HCT116 (cell line): ENCODE results near the gene INIP. TPM values are rescaled to one million over a fixed set of nuclear protein-coding genes. Genes with fewer than 3 reads are reported as not detected.

Source experiments
- ATAC-seq: fragments of 200-7000 bp; cut with Tn5 transposase; 2 replicates; pipeline ENCODE4 v1.9.1; 2020; ENCODE audit warnings: mild to moderate bottlenecking, moderate library complexity
- BruUV-seq: library from RNA; stranded (reverse); fragments of 400-500 nt; replicated peaks from 2 replicates; lab custom pipeline; 2021; lab: Mats Ljungman, UMichigan
- CTCF ChIA-PET: fragments of 300-600 bp; sonication (Branson Sonifier 250); formaldehyde crosslinking; loops from one replicate; lab custom pipeline; 2021; ENCODE audit warnings: antibody characterized with exemption; lab: Charles Lee
- POLR2A ChIA-PET: fragments of 300-600, 350-600 bp; sonication (Branson Sonifier 250); formaldehyde crosslinking; loops from one replicate; lab custom pipeline; 2021; ENCODE audit warnings: antibody characterized with exemption; lab: Charles Lee
- RAD21 ChIA-PET, 2 experiments: fragments of 300-600 bp; sonication (Branson Sonifier 250); formaldehyde crosslinking; loops; one replicate each; lab custom pipeline; 2023; ENCODE audit warnings: low total read pairs in 2 of 2; ENCODE audit not compliant: uncharacterized antibody in 2 of 2, unreplicated experiment in 2 of 2, low non-redundant PET in 1 of 2; lab: Charles Lee
- DNase-seq: peaks from one replicate; pipeline ENCODE4 v3.0.0-alpha.2; 2010; ENCODE audit warnings: low read depth, low spot score
- H2AFZ ChIP-seq: fragments of 200-600 bp; shearing (Covaris generic), sonication (generic); 2 replicates; pipeline ENCODE4 v1.6.1; 2017; ENCODE audit warnings: low read depth, mixed run types, mixed read lengths, antibody characterized with exemption, low read length; ENCODE audit not compliant: poor library complexity, severe bottlenecking
- H3K27ac ChIP-seq: 2 replicates; pipeline ENCODE4 v1.5.1; 2012; ENCODE audit warnings: low read depth, low read length
- H3K27me3 ChIP-seq: fragments of 200-600 bp; sonication (generic); 2 replicates; pipeline ENCODE4 v1.6.1; 2016; ENCODE audit warnings: mixed run types, low read length, mixed read lengths; ENCODE audit not compliant: insufficient read depth
- H3K36me3 ChIP-seq, 2 experiments: fragments of 200-500 bp in 1 of 2; fragments of 200-600 bp in 1 of 2; sonication (Bioruptor generic) in 1 of 2; sonication (generic) in 1 of 2; 2 replicates each; pipeline versions ENCODE4 v1.5.1 to v1.6.1; 2014 to 2016; ENCODE audit warnings: low read length in 2 of 2, inconsistent platforms in 1 of 2, mixed read lengths in 1 of 2, mixed run types in 1 of 2; ENCODE audit not compliant: insufficient read depth in 2 of 2, control insufficient read depth in 1 of 2
- H3K4me1 ChIP-seq, 2 experiments: fragments of 200-600 bp in 1 of 2; sonication (generic) in 1 of 2; 2 replicates each; pipeline versions ENCODE4 v1.5.1 to v1.6.1; 2012 to 2017; ENCODE audit warnings: low read length in 2 of 2, inconsistent platforms in 1 of 2, mild to moderate bottlenecking in 1 of 2, mixed read lengths in 1 of 2, mixed run types in 1 of 2, moderate library complexity in 1 of 2; ENCODE audit not compliant: insufficient read depth in 2 of 2, control insufficient read depth in 1 of 2
- H3K4me2 ChIP-seq: fragments of 200-600 bp; sonication (generic); 2 replicates; pipeline ENCODE4 v1.6.1; 2017; ENCODE audit warnings: mixed run types, low read length, mixed read lengths
- H3K4me3 ChIP-seq, 2 experiments: fragments of 200-600 bp in 1 of 2; sonication (generic) in 1 of 2; replicated peaks in 1 of 2; 2 replicates each; pipeline ENCODE4 v1.5.1; 2011 to 2016; ENCODE audit warnings: low read length in 2 of 2, control low read depth in 1 of 2, low read depth in 1 of 2, mild to moderate bottlenecking in 1 of 2, mixed read lengths in 1 of 2, mixed run types in 1 of 2
- H3K79me2 ChIP-seq: fragments of 200-600 bp; sonication (generic); 2 replicates; pipeline ENCODE4 v1.6.1; 2017; ENCODE audit warnings: mild to moderate bottlenecking, mixed run types, low read length, moderate library complexity, mixed read lengths; ENCODE audit not compliant: insufficient read depth
- H3K9ac ChIP-seq: fragments of 200-600 bp; sonication (generic); 2 replicates; pipeline ENCODE4 v1.6.1; 2016; ENCODE audit warnings: low read length, mixed read lengths
- H3K9me2 ChIP-seq: fragments of 200-600 bp; sonication (generic), shearing (Covaris generic); 2 replicates; pipeline ENCODE4 v1.6.1; 2017; ENCODE audit warnings: mixed run types, mild to moderate bottlenecking, moderate library complexity; ENCODE audit not compliant: insufficient read depth
- H3K9me3 ChIP-seq, 2 experiments: fragments of 200-500 bp in 1 of 2; fragments of 200-600 bp in 1 of 2; sonication (Bioruptor generic) in 1 of 2; sonication (generic) in 1 of 2; 2 replicates each; pipeline ENCODE4 v1.6.1; 2014 to 2017; ENCODE audit warnings: low read length in 2 of 2, mixed read lengths in 2 of 2, inconsistent platforms in 1 of 2, low read depth in 1 of 2, mild to moderate bottlenecking in 1 of 2, mixed run types in 1 of 2, moderate library complexity in 1 of 2; ENCODE audit not compliant: control insufficient read depth in 1 of 2, insufficient read depth in 1 of 2
- H4K20me1 ChIP-seq: fragments of 200-600 bp; sonication (generic), shearing (Covaris generic); 2 replicates; pipeline ENCODE4 v1.6.1; 2017; ENCODE audit warnings: mixed run types, mild to moderate bottlenecking, moderate library complexity; ENCODE audit not compliant: insufficient read depth
- CBX3 ChIP-seq: IDR thresholded peaks from 2 replicates; pipeline ENCODE4 v1.6.1; 2012; ENCODE audit warnings: low read depth
- CEBPB ChIP-seq: IDR thresholded peaks from 2 replicates; pipeline ENCODE4 v1.6.1; 2012; ENCODE audit warnings: low read depth
- EGR1 ChIP-seq: IDR thresholded peaks from 2 replicates; pipeline ENCODE4 v1.6.1; 2012; ENCODE audit warnings: low read depth
- ELF1 ChIP-seq: IDR thresholded peaks from 2 replicates; pipeline ENCODE4 v1.6.1; 2012; ENCODE audit warnings: low read depth, borderline replicate concordance
- EZH2 ChIP-seq: fragments of 200-600 bp; sonication (generic); IDR thresholded peaks from 2 replicates; pipeline ENCODE4 v1.6.1; 2017; ENCODE audit warnings: antibody characterized with exemption, mixed run types
- SIN3A ChIP-seq: IDR thresholded peaks from 2 replicates; pipeline ENCODE4 v1.6.1; 2012; ENCODE audit warnings: low read depth
- ZFX ChIP-seq: fragments of 450-650 bp; IDR thresholded peaks from 2 replicates; pipeline ENCODE4 v1.6.1; 2017
- ZNF274 ChIP-seq: fragments of 200-500 bp; sonication (Bioruptor generic); IDR thresholded peaks from 2 replicates; pipeline ENCODE4 v1.6.1; 2014; ENCODE audit warnings: mild to moderate bottlenecking, low read depth, low read length, inconsistent platforms
- intact Hi-C: fragments of 100-400 bp; cut with micrococcal nuclease; formaldehyde crosslinking; loops from 2 replicates; pipeline ENCODE4 v1.10.0; 2022
- total RNA-seq: library from RNA; stranded (reverse); gene quantifications from one replicate; pipeline ENCODE4 v1.2.1, GENCODE V29; 2021; ENCODE audit not compliant: unreplicated experiment
- TF ChIP-seq, protein P1 (sequence below): IDR thresholded peaks from 2 replicates; pipeline ENCODE4 v1.6.1; 2012

The INIP gene
- total RNA-seq, 1 experiment from 2014 or later, result 28.9 TPM

DNA sequence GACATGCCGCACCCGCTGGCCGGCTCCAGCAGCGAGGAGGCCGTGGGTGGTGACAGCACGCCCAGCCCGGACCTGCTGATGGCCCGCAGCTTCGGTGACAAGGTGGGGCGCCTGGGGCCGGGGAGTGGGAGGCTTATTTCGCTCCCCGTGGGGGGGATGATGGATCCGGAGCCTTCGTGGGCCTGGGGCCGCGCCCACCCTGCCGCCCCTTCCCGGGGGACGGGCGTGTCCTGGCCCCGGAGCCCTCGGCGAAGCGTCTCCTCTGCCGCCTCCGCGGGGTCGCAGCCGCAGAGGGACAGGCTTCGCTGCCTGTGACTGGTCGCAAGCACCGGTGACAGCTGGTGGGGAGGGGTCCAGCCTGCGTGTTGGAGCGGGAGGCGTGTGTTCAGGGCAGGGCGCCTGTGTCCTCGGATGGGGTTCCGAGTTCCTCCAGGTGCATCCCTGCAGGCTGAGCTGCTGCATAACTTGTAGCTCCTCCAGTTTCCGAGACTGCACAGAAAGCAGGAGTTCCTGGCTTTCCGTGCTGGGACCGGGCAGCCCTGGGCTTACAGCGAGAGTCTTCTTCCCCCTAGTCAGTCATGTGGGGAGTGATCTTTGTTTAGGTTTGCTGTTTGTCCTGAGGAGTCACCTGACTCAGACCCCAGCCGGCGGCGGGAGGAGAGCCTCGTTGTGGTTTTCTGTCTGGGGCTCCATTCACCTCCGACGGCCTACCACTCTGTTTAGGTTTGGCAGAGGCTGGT, 33.3 kb upstream of the INIP start:
- DNase-seq (no peak), ATAC-seq (peak; percentile 20)
- Histone ChIP-seq H3K4me2 (peak overlapping the region; percentile 86), H3K9me3 (no peaks in the 10 kb centered on the region), H4K20me1 (no peaks in the 10 kb centered on the region), H3K9ac (peak overlapping the region; percentile 63), H3K27me3 (no peaks in the 10 kb centered on the region), H2AFZ (no peak overlapping the region), H3K27ac (peak overlapping the region; percentile 65; the same call in 1 of the 2 replicates), H3K4me1 (peaks cover 22 to 61% of the 10 kb centered on the region in 2 experiments), H3K4me3 (peak overlapping the region; percentile 69 to 75), H3K9me2 (no peaks in the 10 kb centered on the region), H3K36me3 (no peaks in the 10 kb centered on the region), H3K79me2 (peaks cover 9% of the 10 kb centered on the region; the same call in 1 of the 2 replicates)
- ChIA-PET POLR2A (interaction anchor here (1.1 kb wide), 1 partner anchor 33 kb away, joined by 3 read pairs; the partner anchor contains the start of gene INIP), RAD21 (no interaction called here), CTCF (no interaction called here)
- intact Hi-C loops, result loop anchor here (2.0 kb wide), 1 partner anchor 32 kb away; the partner anchor contains the start of gene INIP
- BruUV-seq, result no TSS peak
- TF ChIP-seq, protein P1, sequence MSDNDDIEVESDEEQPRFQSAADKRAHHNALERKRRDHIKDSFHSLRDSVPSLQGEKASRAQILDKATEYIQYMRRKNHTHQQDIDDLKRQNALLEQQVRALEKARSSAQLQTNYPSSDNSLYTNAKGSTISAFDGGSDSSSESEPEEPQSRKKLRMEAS, result peak; percentile 50
- TF ChIP-seq ZFX (no peak), EZH2 (no peak), SIN3A (no peak)

DNA sequence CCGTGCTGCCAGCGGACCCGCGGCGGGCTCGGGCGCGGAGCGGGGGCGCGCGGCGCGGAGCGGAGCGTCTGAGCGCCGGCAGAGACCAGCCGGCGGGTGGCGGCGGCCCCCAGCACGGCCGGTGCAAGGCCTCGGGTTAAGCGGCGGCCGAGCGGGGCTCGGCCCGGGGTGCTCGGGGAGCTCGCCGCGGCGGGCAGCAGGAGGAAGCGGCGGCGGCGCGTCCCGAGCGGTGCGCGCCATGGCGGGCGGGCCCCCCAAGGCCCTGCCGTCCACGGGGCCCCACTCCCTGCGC, 32.8 kb upstream of the INIP start:
- peak overlapping the region; percentile 69 to 75 for H3K4me3 ChIP-seq
- no peaks in the 10 kb centered on the region for H3K36me3 ChIP-seq
- no peak for DNase-seq
- peak overlapping the region; percentile 86 for H3K4me2 ChIP-seq
- no peaks in the 10 kb centered on the region for H4K20me1 ChIP-seq
- peaks cover 8% of the 10 kb centered on the region; the same call in 1 of the 2 replicates for H3K79me2 ChIP-seq
- ChIA-PET POLR2A (interaction anchor here (1.1 kb wide), 1 partner anchor 32 kb away, joined by 3 read pairs; the partner anchor contains the start of gene INIP), CTCF (no interaction called here), RAD21 (no interaction called here)
- no peak for TF ChIP-seq ZNF274
- TF ChIP-seq CBX3, result no peak
- no peak for TF ChIP-seq ELF1
- TF ChIP-seq CEBPB, result no peak
- no peak for TF ChIP-seq EGR1
- TF ChIP-seq ZFX, result peak; percentile 39
- H2AFZ ChIP-seq, result no peak overlapping the region
- BruUV-seq, result no TSS peak
- H3K27me3 ChIP-seq, result no peaks in the 10 kb centered on the region
- intact Hi-C loops, result loop anchor here (2.0 kb wide), 1 partner anchor 32 kb away; the partner anchor contains the start of gene INIP
- peaks cover 22 to 56% of the 10 kb centered on the region in 2 experiments for H3K4me1 ChIP-seq
- H3K9ac ChIP-seq, result peak overlapping the region; percentile 63
- no peaks in the 10 kb centered on the region for H3K9me2 ChIP-seq
- no peak for ATAC-seq
- H3K27ac ChIP-seq, result peak overlapping the region; percentile 65; the same call in 1 of the 2 replicates
- no peaks in the 10 kb centered on the region for H3K9me3 ChIP-seq
